ENCODE results near the gene KCNB1. TPM values are rescaled to one million over a fixed set of nuclear protein-coding genes. Genes with fewer than 3 reads are reported as not detected.

Gene KCNB1
- total and polyA plus RNA-seq, 2 of the 4 experiments (the other 2 are of a cell fraction): 0.05 TPM; not detected in 1

DNA sequence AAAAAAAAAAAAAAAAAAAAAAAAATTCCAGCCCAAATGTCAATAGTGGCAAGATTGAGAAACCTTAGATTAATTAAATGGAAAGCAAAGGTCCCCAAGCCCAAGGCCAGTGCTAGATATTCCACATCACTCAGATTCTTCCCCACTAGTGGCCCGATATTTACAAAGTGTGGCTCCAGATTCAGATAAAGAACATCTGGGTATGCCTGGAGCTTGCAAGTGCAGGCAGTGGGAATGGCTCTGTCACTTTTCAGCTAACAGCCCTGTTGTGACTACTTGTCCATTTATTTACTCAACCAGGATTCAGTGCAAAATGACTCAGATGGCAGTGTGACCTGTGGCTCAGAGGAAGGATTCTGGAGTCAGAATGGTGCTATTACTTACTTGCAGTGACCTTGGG, 8.2 kb upstream of the KCNB1 start:
- H3K36me3 ChIP-seq (ENCODE audit: control insufficient read depth, insufficient read depth, low read length): no peaks in the 10 kb centered on the region
- no peak overlapping the region for H4K8ac ChIP-seq (ENCODE audit: low read depth in 2 of 2, low read length in 2 of 2)
- no peak overlapping the region for H2BK15ac ChIP-seq (ENCODE audit: low read depth, low read length)
- no peak overlapping the region for H3K14ac ChIP-seq (replicated peaks; ENCODE audit: low read depth, low read length)
- no peak overlapping the region for H2BK5ac ChIP-seq (ENCODE audit: low read depth, low read length, poor library complexity, severe bottlenecking)
- H2AK9ac ChIP-seq (replicated peaks; ENCODE audit: low read depth, low read length, poor library complexity): no peak overlapping the region
- H3K18ac ChIP-seq (ENCODE audit: low read depth, low read length): no peak overlapping the region
- no peak overlapping the region for H2AK5ac ChIP-seq (ENCODE audit: low read depth, low read length)
- dilution Hi-C loops (cut with HindIII; ENCODE audit: low sequenced_read_pairs, unreplicated experiment) (no loop called here), intact Hi-C loops (cut with micrococcal nuclease) (no loop called here), in situ Hi-C loops (cut with MboI; ENCODE audit: low sequenced_read_pairs) (no loop called here)
- TF ChIP-seq SMC3 (IDR thresholded peaks at IDR 0.05; ENCODE audit: low read depth, low read length) (no peak), MXI1 (IDR thresholded peaks at IDR 0.05; ENCODE audit: borderline replicate concordance, low read depth, low read length) (no peak), BHLHE40 (IDR thresholded peaks at IDR 0.05; ENCODE audit: low read depth, low read length) (no peak), MAFK (IDR thresholded peaks at IDR 0.05; ENCODE audit: low read depth, low read length) (no peak), RCOR1 (IDR thresholded peaks at IDR 0.05; ENCODE audit: insufficient replicate concordance, low read length) (no peak)
- TF ChIP-seq, protein P1, sequence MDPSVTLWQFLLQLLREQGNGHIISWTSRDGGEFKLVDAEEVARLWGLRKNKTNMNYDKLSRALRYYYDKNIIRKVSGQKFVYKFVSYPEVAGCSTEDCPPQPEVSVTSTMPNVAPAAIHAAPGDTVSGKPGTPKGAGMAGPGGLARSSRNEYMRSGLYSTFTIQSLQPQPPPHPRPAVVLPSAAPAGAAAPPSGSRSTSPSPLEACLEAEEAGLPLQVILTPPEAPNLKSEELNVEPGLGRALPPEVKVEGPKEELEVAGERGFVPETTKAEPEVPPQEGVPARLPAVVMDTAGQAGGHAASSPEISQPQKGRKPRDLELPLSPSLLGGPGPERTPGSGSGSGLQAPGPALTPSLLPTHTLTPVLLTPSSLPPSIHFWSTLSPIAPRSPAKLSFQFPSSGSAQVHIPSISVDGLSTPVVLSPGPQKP (IDR thresholded peaks at IDR 0.05; ENCODE audit: borderline replicate concordance, low read depth, low read length): no peak
- TF ChIP-seq, protein P2, sequence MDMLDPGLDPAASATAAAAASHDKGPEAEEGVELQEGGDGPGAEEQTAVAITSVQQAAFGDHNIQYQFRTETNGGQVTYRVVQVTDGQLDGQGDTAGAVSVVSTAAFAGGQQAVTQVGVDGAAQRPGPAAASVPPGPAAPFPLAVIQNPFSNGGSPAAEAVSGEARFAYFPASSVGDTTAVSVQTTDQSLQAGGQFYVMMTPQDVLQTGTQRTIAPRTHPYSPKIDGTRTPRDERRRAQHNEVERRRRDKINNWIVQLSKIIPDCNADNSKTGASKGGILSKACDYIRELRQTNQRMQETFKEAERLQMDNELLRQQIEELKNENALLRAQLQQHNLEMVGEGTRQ (IDR thresholded peaks at IDR 0.05; ENCODE audit: low read depth, low read length): no peak
- no peaks in the 10 kb centered on the region for H3K4me1 ChIP-seq (ENCODE audit: control insufficient read depth, insufficient read depth, low read length)
- no peak overlapping the region for H3K9ac ChIP-seq (ENCODE audit: low read depth, low read length)
- no peak overlapping the region for H3K4me2 ChIP-seq (ENCODE audit: low read depth, low read length)
- H3K9me1 ChIP-seq (ENCODE audit: insufficient read depth, low read length): no peaks in the 10 kb centered on the region
- no peaks in the 10 kb centered on the region for H4K20me1 ChIP-seq (ENCODE audit: insufficient read depth, low read length)
- no peak overlapping the region for H3K27ac ChIP-seq (ENCODE audit: insufficient read depth, low read length)
- H4K91ac ChIP-seq (ENCODE audit: insufficient read depth, low read depth, low read length): no peak overlapping the region
- no peak overlapping the region for H3K56ac ChIP-seq (ENCODE audit: extremely low read depth, insufficient read depth, low read length)
- POLR2A ChIA-PET (ENCODE audit: unreplicated experiment): no interaction called here
- no peak overlapping the region for H4K5ac ChIP-seq (ENCODE audit: low read depth, low read length)
- no peak for DNase-seq
- H2AFZ ChIP-seq (replicated peaks; ENCODE audit: low read length, poor library complexity): no peak overlapping the region
- ATAC-seq (ENCODE audit: low read depth): no peak
- H3K27me3 ChIP-seq (ENCODE audit: control insufficient read depth, insufficient read depth, low read length): peaks cover 29% of the 10 kb centered on the region
- H3K79me1 ChIP-seq (ENCODE audit: low read depth in 1 of 2, low read length in 2 of 2): no peaks in the 10 kb centered on the region
- 0 out of 2 replicates have a peak, but pooled peaks cover 2% of the 10 kb centered on the region for H3K9me3 ChIP-seq (ENCODE audit: control insufficient read depth, insufficient read depth, low read length)
- no TSS peak for BruUV-seq (replicated peaks)
- H3K4me3 ChIP-seq (ENCODE audit: insufficient read depth, low read depth, low read length): no peak overlapping the region
- no peak overlapping the region for H3K23ac ChIP-seq (ENCODE audit: low read depth, low read length)
- H2BK120ac ChIP-seq (ENCODE audit: low read depth, low read length): no peak overlapping the region
- WGBS, 2 experiments (ENCODE audit: extremely low coverage in 2 of 2, insufficient read length in 1 of 2): 20% methylated on average over 1 of the region's 1 CpG; no CpG with 5 or more reads in 1 of the 2 experiments
- H3K4ac ChIP-seq (ENCODE audit: low read depth, low read length): no peak overlapping the region
- no peak overlapping the region for H2BK20ac ChIP-seq (ENCODE audit: low read depth, low read length)
- CTCF ChIA-PET: no interaction called here

All from IMR-90 (cell line).